Mesothelial cell of epicardium (in vitro differentiated cells): Measurements from ENCODE around the gene CHST3. TPM values are rescaled to one million over a fixed set of nuclear protein-coding genes. Genes with fewer than 3 reads are reported as not detected.

ENCODE experiments used
- DNase-seq, 2 experiments: peaks; one replicate each; pipeline ENCODE4 v3.0.0; 2021; ENCODE audit warnings: low spot score in 2 of 2; ENCODE audit not compliant: unreplicated experiment in 2 of 2
- H3K27ac Mint-ChIP-seq: 2 replicates; pipeline ENCODE4 v1.8.0; 2021; ENCODE audit warnings: mixed read lengths
- H3K27me3 Mint-ChIP-seq: 2 replicates; pipeline ENCODE4 v1.8.0; 2021; ENCODE audit warnings: low read depth, mixed read lengths
- H3K36me3 Mint-ChIP-seq: 2 replicates; pipeline ENCODE4 v1.8.0; 2021; ENCODE audit warnings: mixed read lengths
- H3K4me1 Mint-ChIP-seq: 2 replicates; pipeline ENCODE4 v1.8.0; 2021; ENCODE audit warnings: mixed read lengths
- H3K4me3 Mint-ChIP-seq: 2 replicates; pipeline ENCODE4 v1.8.0; 2021; ENCODE audit warnings: mild to moderate bottlenecking, moderate library complexity, mixed read lengths
- H3K9me3 Mint-ChIP-seq: 2 replicates; pipeline ENCODE4 v1.8.0; 2021; ENCODE audit warnings: mixed read lengths
- CTCF ChIP-seq: fragments of 200-600 bp; sonication (generic); IDR thresholded peaks from one replicate; pipeline ENCODE4 v1.5.0; 2021; ENCODE audit warnings: antibody characterized with exemption; ENCODE audit not compliant: unreplicated experiment
- total RNA-seq: library from RNA; stranded (reverse); gene quantifications from 3 replicates; pipeline ENCODE4 v1.2.1, GENCODE V29; 2021

Gene CHST3
- total RNA-seq, 1 donor from 2014 or later, result 27.6 TPM

- Mint-ChIP-seq H3K4me3 (no peak overlapping the region), H3K27me3 (no peaks in the 10 kb centered on the region), H3K36me3 (no peaks in the 10 kb centered on the region), H3K9me3 (no peaks in the 10 kb centered on the region), H3K27ac (no peak overlapping the region), H3K4me1 (peaks cover 8% of the 10 kb centered on the region)
- DNase-seq, result no peak
- TF ChIP-seq CTCF, result no peak
Measured at GRCh38 chr10:72056932-72057751, 92.9 kb downstream of the CHST3 start.

GRCh38 chr10:72058347-72058898 lies 94.2 kb downstream of the CHST3 start:
- Mint-ChIP-seq H3K4me3 (no peak overlapping the region), H3K9me3 (no peaks in the 10 kb centered on the region), H3K36me3 (no peaks in the 10 kb centered on the region), H3K4me1 (peaks cover 8% of the 10 kb centered on the region), H3K27ac (no peak overlapping the region), H3K27me3 (no peaks in the 10 kb centered on the region)
- DNase-seq, result no peak
- TF ChIP-seq CTCF, result no peak

GRCh38 chr10:72058989-72059842 lies 95.0 kb downstream of the CHST3 start:
- H3K27ac Mint-ChIP-seq, result peak overlapping the region; percentile 40
- no peak for TF ChIP-seq CTCF
- no peaks in the 10 kb centered on the region for H3K36me3 Mint-ChIP-seq

GRCh38 chr10:72059843-72060822 lies 95.9 kb downstream of the CHST3 start:
- H3K4me1 Mint-ChIP-seq, result peaks cover 8% of the 10 kb centered on the region
- H3K4me3 Mint-ChIP-seq, result no peak overlapping the region
- no peaks in the 10 kb centered on the region for H3K36me3 Mint-ChIP-seq
- peak overlapping the region; percentile 22 for H3K27ac Mint-ChIP-seq
- no peaks in the 10 kb centered on the region for H3K27me3 Mint-ChIP-seq
- no peak for DNase-seq
- no peaks in the 10 kb centered on the region for H3K9me3 Mint-ChIP-seq
- no peak for TF ChIP-seq CTCF

More at GRCh38 chr10:72058989-72059842, 95.0 kb downstream of the CHST3 start:
- H3K4me1 Mint-ChIP-seq, result peaks cover 8% of the 10 kb centered on the region
- no peak overlapping the region for H3K4me3 Mint-ChIP-seq
- H3K27me3 Mint-ChIP-seq, result no peaks in the 10 kb centered on the region
- DNase-seq, result no peak
- no peaks in the 10 kb centered on the region for H3K9me3 Mint-ChIP-seq

GRCh38 chr10:72061491-72061890 lies 97.3 kb downstream of the CHST3 start:
- Mint-ChIP-seq H3K27ac (no peak overlapping the region), H3K4me3 (no peak overlapping the region), H3K36me3 (no peaks in the 10 kb centered on the region), H3K4me1 (peaks cover 8% of the 10 kb centered on the region), H3K9me3 (no peaks in the 10 kb centered on the region), H3K27me3 (no peaks in the 10 kb centered on the region)
- TF ChIP-seq CTCF, result no peak
- no peak for DNase-seq
